Measurements from ENCODE around the gene OBSCN.

The OBSCN gene

DNA sequence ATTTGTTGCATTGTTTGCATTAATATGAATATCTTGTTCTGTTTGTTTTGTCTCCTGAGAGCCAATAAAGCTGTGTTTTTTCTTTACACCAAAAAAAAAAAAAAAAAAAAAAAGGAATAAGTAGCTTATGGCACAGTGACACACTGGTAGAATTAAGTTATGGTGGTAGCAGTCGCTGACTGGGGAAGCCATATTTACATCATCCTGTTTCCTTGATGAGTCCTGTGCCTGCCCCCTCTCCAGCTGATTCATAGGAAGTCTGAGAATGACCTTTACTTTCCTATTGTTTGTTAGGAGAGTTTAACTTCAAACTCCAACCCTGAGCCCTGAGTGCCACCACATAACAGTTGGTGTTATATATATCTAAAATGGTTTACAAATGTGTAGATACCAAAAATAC, 62.2 kb downstream of the OBSCN start:
- no peaks in the 10 kb centered on the region for H3K9me3 ChIP-seq (ENCODE audit: low read length)
- H4K20me1 ChIP-seq (ENCODE audit: insufficient read depth, low read length) = no peaks in the 10 kb centered on the region
- no peaks in the 10 kb centered on the region for H3K79me2 ChIP-seq (ENCODE audit: insufficient read depth, low read length)
- H2AFZ ChIP-seq (ENCODE audit: low read length) = no peak overlapping the region
- no peaks in the 10 kb centered on the region for H3K4me1 ChIP-seq (ENCODE audit: insufficient read depth, low read length, severe bottlenecking)
- H3K4me2 ChIP-seq (ENCODE audit: low read length) = no peak overlapping the region
- H3K9me2 ChIP-seq (ENCODE audit: low read depth, low read length) = no peaks in the 10 kb centered on the region
- no peaks in the 10 kb centered on the region for H3K36me3 ChIP-seq (ENCODE audit: insufficient read depth, low read length)
- no peak for TF ChIP-seq EZH2 (IDR thresholded peaks at IDR 0.05; ENCODE audit: borderline replicate concordance, low read length)
- TF ChIP-seq, protein P1, sequence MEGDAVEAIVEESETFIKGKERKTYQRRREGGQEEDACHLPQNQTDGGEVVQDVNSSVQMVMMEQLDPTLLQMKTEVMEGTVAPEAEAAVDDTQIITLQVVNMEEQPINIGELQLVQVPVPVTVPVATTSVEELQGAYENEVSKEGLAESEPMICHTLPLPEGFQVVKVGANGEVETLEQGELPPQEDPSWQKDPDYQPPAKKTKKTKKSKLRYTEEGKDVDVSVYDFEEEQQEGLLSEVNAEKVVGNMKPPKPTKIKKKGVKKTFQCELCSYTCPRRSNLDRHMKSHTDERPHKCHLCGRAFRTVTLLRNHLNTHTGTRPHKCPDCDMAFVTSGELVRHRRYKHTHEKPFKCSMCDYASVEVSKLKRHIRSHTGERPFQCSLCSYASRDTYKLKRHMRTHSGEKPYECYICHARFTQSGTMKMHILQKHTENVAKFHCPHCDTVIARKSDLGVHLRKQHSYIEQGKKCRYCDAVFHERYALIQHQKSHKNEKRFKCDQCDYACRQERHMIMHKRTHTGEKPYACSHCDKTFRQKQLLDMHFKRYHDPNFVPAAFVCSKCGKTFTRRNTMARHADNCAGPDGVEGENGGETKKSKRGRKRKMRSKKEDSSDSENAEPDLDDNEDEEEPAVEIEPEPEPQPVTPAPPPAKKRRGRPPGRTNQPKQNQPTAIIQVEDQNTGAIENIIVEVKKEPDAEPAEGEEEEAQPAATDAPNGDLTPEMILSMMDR (IDR thresholded peaks at IDR 0.05; ENCODE audit: low read length) = no peak
- no peak overlapping the region for H3K4me3 ChIP-seq (ENCODE audit: low read depth, low read length, poor library complexity, severe bottlenecking)
- H3K9ac ChIP-seq (ENCODE audit: low read length) = no peak overlapping the region
- no peaks in the 10 kb centered on the region for H3K27me3 ChIP-seq (ENCODE audit: insufficient read depth, low read length)
- H3F3A ChIP-seq (ENCODE audit: insufficient read depth, low read length) = no peaks in the 10 kb centered on the region
- no peak overlapping the region for H3K27ac ChIP-seq (ENCODE audit: low read depth, low read length, poor library complexity, severe bottlenecking)

DNA sequence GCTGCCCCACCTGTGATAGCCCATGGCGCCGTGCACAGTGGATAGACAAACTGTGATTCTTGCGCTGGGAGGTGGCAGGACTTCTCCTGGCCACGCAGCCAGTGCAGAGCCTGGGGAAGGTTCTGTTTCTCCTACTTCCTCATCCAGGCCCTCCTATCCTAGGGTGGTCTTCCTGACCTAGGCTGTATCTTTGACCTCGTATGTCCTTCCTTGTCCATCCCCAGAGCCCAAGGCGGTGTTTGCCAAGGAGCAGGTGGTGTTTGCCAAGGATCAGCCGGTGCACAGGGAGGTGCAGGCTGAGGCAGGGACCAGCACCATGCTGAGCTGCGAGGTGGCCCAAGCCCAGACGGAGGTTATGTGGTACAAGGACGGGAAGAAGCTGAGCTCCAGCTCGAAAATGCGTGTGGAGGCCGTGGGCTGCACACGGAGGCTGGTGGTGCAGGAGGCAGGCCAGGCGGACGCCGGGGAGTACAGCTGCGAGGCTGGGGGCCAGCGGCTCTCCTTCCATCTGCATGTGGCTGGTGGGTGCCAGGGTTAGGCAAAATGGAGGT, 63.9 kb downstream of the OBSCN start:
- no peaks in the 10 kb centered on the region for H3K9me2 ChIP-seq (ENCODE audit: low read depth, low read length)
- H3K9me3 ChIP-seq (ENCODE audit: low read length) = no peaks in the 10 kb centered on the region
- H3K27me3 ChIP-seq (ENCODE audit: insufficient read depth, low read length) = no peaks in the 10 kb centered on the region
- no peak overlapping the region for H3K4me2 ChIP-seq (ENCODE audit: low read length)
- no peak overlapping the region for H3K4me3 ChIP-seq (ENCODE audit: low read depth, low read length, poor library complexity, severe bottlenecking)
- no peaks in the 10 kb centered on the region for H3F3A ChIP-seq (ENCODE audit: insufficient read depth, low read length)
- peaks cover 6% of the 10 kb centered on the region for H3K4me1 ChIP-seq (ENCODE audit: insufficient read depth, low read length, severe bottlenecking)
- H3K36me3 ChIP-seq (ENCODE audit: insufficient read depth, low read length) = no peaks in the 10 kb centered on the region
- H2AFZ ChIP-seq (ENCODE audit: low read length) = no peak overlapping the region
- H3K27ac ChIP-seq (ENCODE audit: low read depth, low read length, poor library complexity, severe bottlenecking) = no peak overlapping the region
- TF ChIP-seq, protein P1 (IDR thresholded peaks at IDR 0.05; ENCODE audit: low read length) = no peak
- TF ChIP-seq EZH2 (IDR thresholded peaks at IDR 0.05; ENCODE audit: borderline replicate concordance, low read length) = no peak
- H3K79me2 ChIP-seq (ENCODE audit: insufficient read depth, low read length) = no peaks in the 10 kb centered on the region
- H3K9ac ChIP-seq (ENCODE audit: low read length) = no peak overlapping the region
- H4K20me1 ChIP-seq (ENCODE audit: insufficient read depth, low read length) = no peaks in the 10 kb centered on the region

DNA sequence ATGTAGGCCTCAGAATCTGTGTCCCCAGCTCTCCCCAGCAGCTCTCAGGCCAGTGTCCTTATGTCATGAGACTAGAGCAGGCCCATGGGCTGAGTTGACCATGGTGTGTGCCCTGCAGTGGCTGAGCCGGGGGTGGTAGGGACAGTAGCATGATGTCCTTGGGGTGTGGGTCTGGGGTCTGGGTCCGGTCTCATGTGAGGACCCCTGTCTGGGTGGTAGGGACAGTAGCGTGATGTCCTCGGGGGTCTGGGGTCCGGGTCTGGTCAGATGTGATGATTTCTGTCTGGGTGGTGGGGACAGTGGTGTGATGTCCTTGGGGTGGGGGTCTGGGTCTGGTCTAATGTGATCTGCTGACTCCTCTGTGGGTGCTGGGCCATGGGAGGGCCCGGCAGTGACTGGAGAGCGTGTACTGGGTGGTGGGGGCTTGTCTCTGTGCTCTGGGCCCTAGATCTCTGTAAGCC, 64.5 kb downstream of the OBSCN start:
- H3K9me3 ChIP-seq (ENCODE audit: low read length) = no peaks in the 10 kb centered on the region
- no peaks in the 10 kb centered on the region for H3K9me2 ChIP-seq (ENCODE audit: low read depth, low read length)
- H3K4me1 ChIP-seq (ENCODE audit: insufficient read depth, low read length, severe bottlenecking) = peaks cover 6% of the 10 kb centered on the region
- no peaks in the 10 kb centered on the region for H3K27me3 ChIP-seq (ENCODE audit: insufficient read depth, low read length)
- no peaks in the 10 kb centered on the region for H3F3A ChIP-seq (ENCODE audit: insufficient read depth, low read length)
- no peak overlapping the region for H3K4me3 ChIP-seq (ENCODE audit: low read depth, low read length, poor library complexity, severe bottlenecking)
- H3K36me3 ChIP-seq (ENCODE audit: insufficient read depth, low read length) = no peaks in the 10 kb centered on the region
- H3K4me2 ChIP-seq (ENCODE audit: low read length) = no peak overlapping the region
- no peaks in the 10 kb centered on the region for H4K20me1 ChIP-seq (ENCODE audit: insufficient read depth, low read length)
- no peak overlapping the region for H2AFZ ChIP-seq (ENCODE audit: low read length)
- no peaks in the 10 kb centered on the region for H3K79me2 ChIP-seq (ENCODE audit: insufficient read depth, low read length)
- H3K27ac ChIP-seq (ENCODE audit: low read depth, low read length, poor library complexity, severe bottlenecking) = no peak overlapping the region
- TF ChIP-seq EZH2 (IDR thresholded peaks at IDR 0.05; ENCODE audit: borderline replicate concordance, low read length) = no peak
- TF ChIP-seq, protein P1 (IDR thresholded peaks at IDR 0.05; ENCODE audit: low read length) = no peak
- H3K9ac ChIP-seq (ENCODE audit: low read length) = no peak overlapping the region
